Activated naive CD8-positive, alpha-beta T cell treated with anti-CD3 and anti-CD28 coated beads, Interleukin-2, amount 50 U/mL, for 24 hours (primary cell): Measurements from ENCODE around the gene ADAP1.

Experiments
- ATAC-seq: fragments of 150-1000 bp; cut with Tn5 transposase; one replicate; pipeline ENCODE4 v1.10.0; 2021
- DNase-seq: peaks from one replicate; pipeline ENCODE4 v3.0.0; 2021
- H3K27ac Mint-ChIP-seq: one replicate; pipeline ENCODE4 v1.8.0; 2021; ENCODE audit warnings: mild to moderate bottlenecking, mixed read lengths
- H3K27me3 Mint-ChIP-seq: one replicate; pipeline ENCODE4 v1.8.0; 2021; ENCODE audit warnings: mixed read lengths
- H3K36me3 Mint-ChIP-seq: one replicate; pipeline ENCODE4 v1.8.0; 2021; ENCODE audit warnings: low read depth, mixed read lengths
- H3K4me1 Mint-ChIP-seq: one replicate; pipeline ENCODE4 v1.8.0; 2021; ENCODE audit warnings: mixed read lengths
- H3K4me3 Mint-ChIP-seq: one replicate; pipeline ENCODE4 v1.8.0; 2021; ENCODE audit warnings: mild to moderate bottlenecking, moderate library complexity, mixed read lengths
- H3K9me3 Mint-ChIP-seq: one replicate; pipeline ENCODE4 v1.8.0; 2021; ENCODE audit warnings: mixed read lengths

ADAP1 gene

GRCh38 chr7:921071-921461 is 33.4 kb downstream of the ADAP1 start:
- DNase-seq = no peak
- ATAC-seq = no peak
- Mint-ChIP-seq H3K27me3 (no peaks in the 10 kb centered on the region), H3K27ac (peak overlapping the region; percentile 94), H3K36me3 (peaks cover 6% of the 10 kb centered on the region), H3K4me3 (peak overlapping the region; percentile 40), H3K4me1 (peaks cover 54% of the 10 kb centered on the region), H3K9me3 (no peaks in the 10 kb centered on the region)

GRCh38 chr7:920351-921070 is 34.0 kb downstream of the ADAP1 start:
- H3K36me3 Mint-ChIP-seq = peaks cover 6% of the 10 kb centered on the region
- H3K4me1 Mint-ChIP-seq = peaks cover 52% of the 10 kb centered on the region
- peak overlapping the region; percentile 40 for H3K4me3 Mint-ChIP-seq
- DNase-seq = peak; percentile 48
- peak overlapping the region; percentile 94 for H3K27ac Mint-ChIP-seq
- no peaks in the 10 kb centered on the region for H3K27me3 Mint-ChIP-seq
- H3K9me3 Mint-ChIP-seq = no peaks in the 10 kb centered on the region
- no peak for ATAC-seq

GRCh38 chr7:919924-920341 is 34.5 kb downstream of the ADAP1 start:
- Mint-ChIP-seq H3K4me1 (peaks cover 50% of the 10 kb centered on the region), H3K27ac (no peak overlapping the region), H3K36me3 (peaks cover 6% of the 10 kb centered on the region), H3K4me3 (no peak overlapping the region), H3K27me3 (no peaks in the 10 kb centered on the region), H3K9me3 (no peaks in the 10 kb centered on the region)
- ATAC-seq (no peak), DNase-seq (no peak)

- no peaks in the 10 kb centered on the region for H3K27me3 Mint-ChIP-seq
- H3K4me1 Mint-ChIP-seq = peaks cover 44% of the 10 kb centered on the region
- peaks cover 6% of the 10 kb centered on the region for H3K36me3 Mint-ChIP-seq
- no peak overlapping the region for H3K27ac Mint-ChIP-seq
- H3K9me3 Mint-ChIP-seq = no peaks in the 10 kb centered on the region
- H3K4me3 Mint-ChIP-seq = no peak overlapping the region
- ATAC-seq = no peak
- no peak for DNase-seq
Measured at GRCh38 chr7:919114-919442, 35.4 kb downstream of the ADAP1 start.

- H3K4me1 Mint-ChIP-seq = peaks cover 42% of the 10 kb centered on the region
- no peak for ATAC-seq
- H3K36me3 Mint-ChIP-seq = peaks cover 6% of the 10 kb centered on the region
- no peak overlapping the region for H3K27ac Mint-ChIP-seq
- DNase-seq = no peak
- no peaks in the 10 kb centered on the region for H3K9me3 Mint-ChIP-seq
- H3K4me3 Mint-ChIP-seq = no peak overlapping the region
- H3K27me3 Mint-ChIP-seq = no peaks in the 10 kb centered on the region
Measured at GRCh38 chr7:918441-919113, 35.9 kb downstream of the ADAP1 start.

- H3K4me3 Mint-ChIP-seq = no peak overlapping the region
- no peaks in the 10 kb centered on the region for H3K9me3 Mint-ChIP-seq
- no peak for DNase-seq
- H3K4me1 Mint-ChIP-seq = peaks cover 37% of the 10 kb centered on the region
- peaks cover 6% of the 10 kb centered on the region for H3K36me3 Mint-ChIP-seq
- H3K27me3 Mint-ChIP-seq = no peaks in the 10 kb centered on the region
- no peak for ATAC-seq
- H3K27ac Mint-ChIP-seq = no peak overlapping the region
Measured at GRCh38 chr7:918118-918425, 36.4 kb downstream of the ADAP1 start.

GRCh38 chr7:917255-918117 is 37.0 kb downstream of the ADAP1 start:
- Mint-ChIP-seq H3K27ac (no peak overlapping the region), H3K9me3 (no peaks in the 10 kb centered on the region), H3K4me1 (peaks cover 33% of the 10 kb centered on the region), H3K27me3 (no peaks in the 10 kb centered on the region), H3K36me3 (peaks cover 6% of the 10 kb centered on the region), H3K4me3 (no peak overlapping the region)
- DNase-seq (no peak), ATAC-seq (no peak)

- no peak overlapping the region for H3K4me3 Mint-ChIP-seq
- H3K36me3 Mint-ChIP-seq = peaks cover 6% of the 10 kb centered on the region
- no peak overlapping the region for H3K27ac Mint-ChIP-seq
- DNase-seq = no peak
- H3K9me3 Mint-ChIP-seq = no peaks in the 10 kb centered on the region
- peaks cover 27% of the 10 kb centered on the region for H3K4me1 Mint-ChIP-seq
- no peak for ATAC-seq
- H3K27me3 Mint-ChIP-seq = no peaks in the 10 kb centered on the region
Measured at GRCh38 chr7:916291-916941, 38.1 kb downstream of the ADAP1 start.

GRCh38 chr7:915291-916218 is 38.9 kb downstream of the ADAP1 start:
- Mint-ChIP-seq H3K27me3 (no peaks in the 10 kb centered on the region), H3K4me1 (peaks cover 20% of the 10 kb centered on the region), H3K9me3 (no peaks in the 10 kb centered on the region), H3K27ac (no peak overlapping the region), H3K36me3 (peaks cover 6% of the 10 kb centered on the region), H3K4me3 (no peak overlapping the region)
- no peak for DNase-seq
- ATAC-seq = no peak

GRCh38 chr7:914521-915194 is 39.8 kb downstream of the ADAP1 start:
- Mint-ChIP-seq H3K27me3 (no peaks in the 10 kb centered on the region), H3K4me1 (peaks cover 24% of the 10 kb centered on the region), H3K36me3 (peaks cover 6% of the 10 kb centered on the region), H3K9me3 (no peaks in the 10 kb centered on the region), H3K27ac (no peak overlapping the region), H3K4me3 (no peak overlapping the region)
- no peak for ATAC-seq
- no peak for DNase-seq

GRCh38 chr7:913736-914520 is 40.6 kb downstream of the ADAP1 start:
- H3K27ac Mint-ChIP-seq = no peak overlapping the region
- no peak overlapping the region for H3K4me3 Mint-ChIP-seq
- H3K36me3 Mint-ChIP-seq = peaks cover 4% of the 10 kb centered on the region
- H3K27me3 Mint-ChIP-seq = no peaks in the 10 kb centered on the region
- ATAC-seq (no peak), DNase-seq (no peak)
- peaks cover 22% of the 10 kb centered on the region for H3K4me1 Mint-ChIP-seq
- no peaks in the 10 kb centered on the region for H3K9me3 Mint-ChIP-seq

GRCh38 chr7:911791-912480 is 42.5 kb downstream of the ADAP1 start:
- H3K27me3 Mint-ChIP-seq = no peaks in the 10 kb centered on the region
- H3K27ac Mint-ChIP-seq = no peak overlapping the region
- no peak for ATAC-seq
- DNase-seq = no peak
- no peaks in the 10 kb centered on the region for H3K9me3 Mint-ChIP-seq
- no peak overlapping the region for H3K4me3 Mint-ChIP-seq
- H3K36me3 Mint-ChIP-seq = no peaks in the 10 kb centered on the region
- peaks cover 19% of the 10 kb centered on the region for H3K4me1 Mint-ChIP-seq
